Measurements from ENCODE around the gene SPACA5B. TPM values are rescaled to one million over a fixed set of nuclear protein-coding genes. Genes with fewer than 3 reads are reported as not detected.
"Not testable (repeated sequence)": the region's sequence is repeated elsewhere in the genome, so short reads cannot be mapped to it uniquely, and the experiment has no call there.

Gene SPACA5B
- total RNA-seq, 1 donor from 2014 or later, result not detected

- no peaks in the 10 kb centered on the region for H3K4me1 Mint-ChIP-seq (ENCODE audit: low read depth)
- no peak for DNase-seq (ENCODE audit: low spot score)
- TF ChIP-seq CTCF (IDR thresholded peaks at IDR 0.05), result no peak
- H3K4me3 Mint-ChIP-seq (ENCODE audit: unreplicated experiment), result no peak overlapping the region
- H3K36me3 Mint-ChIP-seq (ENCODE audit: low read depth), result no peaks in the 10 kb centered on the region
- no peaks in the 10 kb centered on the region for H3K27me3 Mint-ChIP-seq (ENCODE audit: low read depth)
- no peak overlapping the region for H3K27ac Mint-ChIP-seq (ENCODE audit: unreplicated experiment)
- H3K9me3 Mint-ChIP-seq (ENCODE audit: low read depth), result peaks cover 21% of the 10 kb centered on the region
Measured at GRCh38 chrX:48153769-48154168, 23.3 kb downstream of the SPACA5B start.

DNA sequence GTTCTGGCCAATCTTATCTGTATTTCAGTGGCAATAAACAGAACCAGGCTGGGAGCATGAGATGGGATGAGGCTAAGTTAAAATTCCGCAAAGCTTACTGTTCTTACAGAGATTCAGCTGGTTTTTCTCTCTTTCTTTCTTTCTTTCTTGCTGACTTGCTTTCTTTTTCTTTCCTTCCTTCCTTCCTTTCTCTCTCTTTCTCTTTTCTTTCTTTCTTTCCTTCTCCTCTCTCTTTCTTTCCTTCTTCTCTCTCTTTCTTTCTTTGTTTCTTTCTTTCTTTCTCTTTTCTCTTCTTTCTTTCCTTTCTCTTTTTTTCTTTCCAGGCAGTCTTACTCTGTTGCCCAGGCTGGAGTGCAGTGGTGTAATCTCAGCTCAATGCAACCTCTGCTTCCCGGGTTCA lies 24.4 kb downstream of the SPACA5B start:
- peaks cover 21% of the 10 kb centered on the region for H3K9me3 Mint-ChIP-seq (ENCODE audit: low read depth)

GRCh38 chrX:48156014-48156413 lies 25.6 kb downstream of the SPACA5B start:
- Mint-ChIP-seq H3K9me3 (ENCODE audit: low read depth) (peaks cover 27% of the 10 kb centered on the region), H3K36me3 (ENCODE audit: low read depth) (no peaks in the 10 kb centered on the region), H3K27ac (ENCODE audit: unreplicated experiment) (no peak overlapping the region), H3K27me3 (ENCODE audit: low read depth) (no peaks in the 10 kb centered on the region), H3K4me3 (ENCODE audit: unreplicated experiment) (no peak overlapping the region), H3K4me1 (ENCODE audit: low read depth) (no peaks in the 10 kb centered on the region)
- no peak for DNase-seq (ENCODE audit: low spot score)
- no peak for TF ChIP-seq CTCF (IDR thresholded peaks at IDR 0.05)

More for the DNA sequence above, 24.4 kb downstream of the SPACA5B start:
- Mint-ChIP-seq H3K27me3 (ENCODE audit: low read depth) (no peaks in the 10 kb centered on the region), H3K4me1 (ENCODE audit: low read depth) (no peaks in the 10 kb centered on the region), H3K4me3 (ENCODE audit: unreplicated experiment) (no peak overlapping the region), H3K27ac (ENCODE audit: unreplicated experiment) (no peak overlapping the region), H3K36me3 (ENCODE audit: low read depth) (no peaks in the 10 kb centered on the region)
- no peak for TF ChIP-seq CTCF (IDR thresholded peaks at IDR 0.05)
- no peak for DNase-seq (ENCODE audit: low spot score)

- Mint-ChIP-seq H3K36me3 (ENCODE audit: low read depth) (no peaks in the 10 kb centered on the region), H3K9me3 (ENCODE audit: low read depth) (peaks cover 32% of the 10 kb centered on the region), H3K4me3 (ENCODE audit: unreplicated experiment) (no peak overlapping the region), H3K4me1 (ENCODE audit: low read depth) (no peaks in the 10 kb centered on the region), H3K27ac (ENCODE audit: unreplicated experiment) (no peak overlapping the region), H3K27me3 (ENCODE audit: low read depth) (peaks cover 2% of the 10 kb centered on the region)
- DNase-seq (ENCODE audit: low spot score), result no peak
- TF ChIP-seq CTCF (IDR thresholded peaks at IDR 0.05), result no peak
Measured at GRCh38 chrX:48165241-48165640, 34.8 kb downstream of the SPACA5B start.

DNA sequence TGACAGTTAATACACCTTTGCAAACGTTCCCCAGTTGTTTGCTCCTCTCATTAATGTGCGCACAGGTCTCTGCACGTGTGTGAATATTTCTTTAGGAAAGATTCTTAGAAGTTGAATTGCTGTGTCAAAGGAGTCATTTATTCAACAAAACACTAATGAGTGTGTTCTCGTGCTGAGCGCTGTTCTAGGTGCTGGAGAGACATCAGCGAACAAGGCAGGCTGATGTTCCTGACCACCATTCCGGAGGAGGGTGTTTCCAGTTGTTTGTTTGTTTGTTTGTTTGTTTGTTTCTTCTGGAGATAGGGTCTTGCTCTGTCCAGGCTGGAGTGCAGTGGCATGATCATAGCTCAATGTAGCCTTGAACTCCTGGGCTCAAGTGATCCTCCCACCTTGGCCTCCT lies 35.9 kb downstream of the SPACA5B start:
- H3K27ac Mint-ChIP-seq (ENCODE audit: unreplicated experiment); DNase-seq (ENCODE audit: low spot score); H3K4me3 Mint-ChIP-seq (ENCODE audit: unreplicated experiment); H3K4me1 Mint-ChIP-seq (ENCODE audit: low read depth); H3K27me3 Mint-ChIP-seq (ENCODE audit: low read depth); H3K36me3 Mint-ChIP-seq (ENCODE audit: low read depth): not testable (repeated sequence)
- peaks cover 26% of the 10 kb centered on the region for H3K9me3 Mint-ChIP-seq (ENCODE audit: low read depth)

DNA sequence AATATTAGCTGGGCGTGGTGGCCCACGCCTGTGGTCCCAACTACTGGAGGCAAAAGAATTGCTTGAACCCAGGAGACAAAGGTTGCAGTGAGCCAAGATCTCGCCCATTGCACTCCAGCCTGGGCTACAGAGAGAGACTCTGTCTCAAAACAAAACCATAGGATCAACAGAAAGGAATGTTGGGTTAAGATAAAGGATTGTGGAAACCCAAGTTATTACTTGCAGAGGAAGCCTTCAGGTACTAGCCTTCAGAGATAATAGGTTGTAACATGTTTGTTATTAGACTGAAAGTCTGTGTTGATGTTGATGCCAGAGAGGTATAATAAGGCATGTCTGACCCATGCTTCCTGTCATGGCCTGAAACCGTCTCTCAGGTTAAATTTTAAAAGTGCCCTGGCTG lies 49.3 kb downstream of the SPACA5B start:
- peaks cover 4% of the 10 kb centered on the region for H3K27me3 Mint-ChIP-seq (ENCODE audit: low read depth)
- no peaks in the 10 kb centered on the region for H3K4me1 Mint-ChIP-seq (ENCODE audit: low read depth)
- no peak for TF ChIP-seq CTCF (IDR thresholded peaks at IDR 0.05)
- DNase-seq (ENCODE audit: low spot score), result no peak
- no peak overlapping the region for H3K27ac Mint-ChIP-seq (ENCODE audit: unreplicated experiment)
- H3K4me3 Mint-ChIP-seq (ENCODE audit: unreplicated experiment), result no peak overlapping the region
- H3K36me3 Mint-ChIP-seq (ENCODE audit: low read depth), result no peaks in the 10 kb centered on the region
- peaks cover 16% of the 10 kb centered on the region for H3K9me3 Mint-ChIP-seq (ENCODE audit: low read depth)

All from chondrocyte (in vitro differentiated cells).